ENCODE data around the gene GABRE.

- TF ChIP-seq CTCF (IDR thresholded peaks at IDR 0.05) (no peak), EP300 (IDR thresholded peaks at IDR 0.05; ENCODE audit: low read depth) (no peak), POLR2A (IDR thresholded peaks at IDR 0.05) (no peak), POLR2AphosphoS5 (IDR thresholded peaks at IDR 0.05) (no peak)
Observed at GRCh38 chrX:151958101-151958500, 16.4 kb downstream of the GABRE start.

Data from transverse colon (tissue), 4 donors.